Heart left ventricle (tissue), 16 donors: ENCODE data around the gene EMC8. TPM values are rescaled to one million over a fixed set of nuclear protein-coding genes. Genes with fewer than 3 reads are reported as not detected.
"Not testable (repeated sequence)": the region's sequence is repeated elsewhere in the genome, so short reads cannot be mapped to it uniquely, and the experiment has no call there.

Experiments used
- ATAC-seq, 4 donors: fragments of 200-7000 bp; cut with Tn5 transposase; one replicate each; pipeline ENCODE4 v1.9.1; 2020 to 2022; ENCODE audit warnings: moderate library complexity in 4 of 4, mild to moderate bottlenecking in 3 of 4, moderate number of reproducible peaks in 1 of 4
- DNase-seq, 5 donors: peaks; one replicate each; pipeline ENCODE4 v3.0.0-alpha.2; 2020
- H3K27ac ChIP-seq, 12 donors: fragments of 200-600 bp; sonication (generic) in 4 of 12; one replicate each; pipeline versions ENCODE4 v1.5.0 to v1.8.0; 2016 to 2022; ENCODE audit warnings: mild to moderate bottlenecking in 2 of 12
- H3K27me3 ChIP-seq, 9 donors: fragments of 200-600 bp; sonication (generic) in 2 of 9; one replicate each; pipeline versions ENCODE4 v1.5.1 to v1.8.0; 2016 to 2022; ENCODE audit warnings: mild to moderate bottlenecking in 3 of 9
- H3K36me3 ChIP-seq, 9 donors: fragments of 200-600 bp; sonication (generic) in 2 of 9; one replicate each; pipeline versions ENCODE4 v1.5.0 to v1.8.0; 2018 to 2022; ENCODE audit warnings: mild to moderate bottlenecking in 2 of 9
- H3K4me1 ChIP-seq, 12 donors: fragments of 200-600 bp; sonication (generic) in 4 of 12; one replicate each; pipeline versions ENCODE4 v1.5.0 to v1.8.0; 2016 to 2022; ENCODE audit warnings: mild to moderate bottlenecking in 3 of 12
- H3K4me3 ChIP-seq, 12 donors: fragments of 200-600 bp; sonication (generic) in 4 of 12; one replicate each; pipeline versions ENCODE4 v1.5.0 to v1.8.0; 2017 to 2022; ENCODE audit warnings: mild to moderate bottlenecking in 9 of 12, moderate library complexity in 4 of 12
- H3K9me3 ChIP-seq, 12 donors: fragments of 200-600 bp; sonication (generic) in 4 of 12; one replicate each; pipeline versions ENCODE4 v1.5.0 to v1.8.0; 2016 to 2022; ENCODE audit warnings: mild to moderate bottlenecking in 1 of 12
- POLR2A ChIP-seq, 2 donors: fragments of 450-650 bp; IDR thresholded peaks; one replicate each; pipeline ENCODE4 v1.6.1; 2017; ENCODE audit warnings: antibody characterized with exemption in 2 of 2, mild to moderate bottlenecking in 2 of 2, moderate library complexity in 2 of 2
- WGBS, 4 donors: extraction: QIAGEN DNeasy Blood & Tissue Kit in 2 of 4; methylation state at CpG; one replicate each; pipeline versions ENCODE4 v1.1.5 to v1.1.7; 2013 to 2018; 5-methylcytosine and 5-hydroxymethylcytosine counted together
- intact Hi-C, 10 donors: fragments of 100-400 bp; cut with DNase I; formaldehyde crosslinking; loops; one replicate each; pipeline versions ENCODE4 v1.11.1 to v1.14.2; 2022
- polyA plus RNA-seq, 2 donors: library from polyadenylated mRNA; stranded (reverse); fragments of 200-250 nt; gene quantifications; one replicate each; pipeline ENCODE4 v1.2.3, GENCODE V29; 2013
- total RNA-seq, 9 donors: library from RNA; depleted of rRNA in 2 of 9; stranded (reverse); fragments of >200 nt in 2 of 9; fragmentation: NEBNext Ultra II Directional in 3 of 9; extraction: Animal tissue kit (Norgen Biotek cat#: 25700) in 3 of 9; gene quantifications; one replicate each; pipeline versions ENCODE4 v1.1.0 to v1.2.4, GENCODE V29; 2016 to 2023
- TF ChIP-seq, protein P1 (sequence below), 12 donors: fragments of 200-600 bp; sonication (generic) in 4 of 12; IDR thresholded peaks; one replicate each; pipeline versions ENCODE4 v1.5.0 to v1.8.0; 2018 to 2022; ENCODE audit warnings: antibody characterized with exemption in 12 of 12, mild to moderate bottlenecking in 5 of 12
- donor health status: ischemic (EF 13 %, LVEDD 7.1; RV severe dilation, severe dysfunction).
- donor health status: healthy with polysubstance abuse.
- donor health status: DM: no; HTN: yes; CAD: no.
- donor health status: DM: no; HTN: no; CAD: no.
- donor health status: ischemic (EF 25% LVEDD 6.9; RV normal size, moderate dysfunction).
- donor health status: ischemic (EF 25% LVEDD 5.7; RV mildly dilated, moderate dysfunction).
- donor health status: healthy.
- donor health status: DM: yes; HTN: yes; CAD: no.
- donor health status: ischemic (EF 35%, LVEDD 5.7; RV mildly dilated, moderate dysfunction).
- donor health status: nonischemic (EF 11% LVEDD 7.7; RV severe dilation, severe dysfunction).
- donor health status: DM: yes; HTN: yes; CAD: no.
- donor health status: PGD.
- donor health status: ischemic (EF 29% LVEDD 5.4; RV normal size, mild dysfunction).
- donor health status: nonischemic (EF 23%, LVEDD 6.1; RV moderate dilation, normal function).

Gene EMC8
- total and polyA plus RNA-seq, 11 donors: 9.2 to 39.1 (median 24.4) TPM

DNA sequence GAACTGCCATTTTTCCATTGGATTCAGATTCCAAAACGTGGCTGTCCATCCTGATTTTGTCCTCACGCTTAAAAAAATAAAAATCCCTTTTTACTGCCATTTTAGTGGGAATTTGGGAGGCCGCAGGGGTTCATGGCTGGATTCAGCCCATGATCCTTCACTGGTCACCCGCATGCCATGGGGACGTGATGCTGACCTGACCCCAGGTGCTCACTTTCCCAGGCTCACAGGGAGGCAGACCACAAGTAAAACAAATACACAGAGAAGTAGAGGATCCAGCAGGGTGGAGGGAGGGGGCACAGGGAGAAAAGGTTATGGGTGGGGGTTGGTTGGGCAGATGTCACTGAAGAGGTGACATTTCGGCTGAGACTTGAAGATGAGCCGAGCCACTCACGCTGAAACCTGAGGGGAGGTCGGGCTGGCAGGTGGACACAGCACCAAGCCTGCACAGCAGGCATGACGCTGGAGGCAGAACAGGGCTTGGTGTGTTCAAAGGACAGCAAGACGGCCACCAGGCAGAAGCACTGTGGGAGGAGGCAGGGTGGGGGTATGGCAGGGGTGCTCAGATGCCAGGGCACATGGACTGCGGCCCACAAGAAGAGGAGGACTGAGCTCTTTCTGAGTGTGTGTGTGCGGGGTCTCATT is 10.9 kb upstream of the EMC8 start:
- TF ChIP-seq, protein P1, sequence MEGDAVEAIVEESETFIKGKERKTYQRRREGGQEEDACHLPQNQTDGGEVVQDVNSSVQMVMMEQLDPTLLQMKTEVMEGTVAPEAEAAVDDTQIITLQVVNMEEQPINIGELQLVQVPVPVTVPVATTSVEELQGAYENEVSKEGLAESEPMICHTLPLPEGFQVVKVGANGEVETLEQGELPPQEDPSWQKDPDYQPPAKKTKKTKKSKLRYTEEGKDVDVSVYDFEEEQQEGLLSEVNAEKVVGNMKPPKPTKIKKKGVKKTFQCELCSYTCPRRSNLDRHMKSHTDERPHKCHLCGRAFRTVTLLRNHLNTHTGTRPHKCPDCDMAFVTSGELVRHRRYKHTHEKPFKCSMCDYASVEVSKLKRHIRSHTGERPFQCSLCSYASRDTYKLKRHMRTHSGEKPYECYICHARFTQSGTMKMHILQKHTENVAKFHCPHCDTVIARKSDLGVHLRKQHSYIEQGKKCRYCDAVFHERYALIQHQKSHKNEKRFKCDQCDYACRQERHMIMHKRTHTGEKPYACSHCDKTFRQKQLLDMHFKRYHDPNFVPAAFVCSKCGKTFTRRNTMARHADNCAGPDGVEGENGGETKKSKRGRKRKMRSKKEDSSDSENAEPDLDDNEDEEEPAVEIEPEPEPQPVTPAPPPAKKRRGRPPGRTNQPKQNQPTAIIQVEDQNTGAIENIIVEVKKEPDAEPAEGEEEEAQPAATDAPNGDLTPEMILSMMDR (IDR thresholded peaks at IDR 0.05): no peak
- no peak for TF ChIP-seq POLR2A (IDR thresholded peaks at IDR 0.05)
- WGBS, 4 donors: 84 to 88% (median 86%) methylated on average over 12 to 13 of the region's 13 CpGs
- H3K27me3 ChIP-seq: peaks cover 0 to 29% (median 4%) of the 10 kb centered on the region in 9 donors
- H3K9me3 ChIP-seq: no peaks in the 10 kb centered on the region
- H3K4me1 ChIP-seq: peaks cover 0 to 4% (median 0%) of the 10 kb centered on the region in 12 donors
- intact Hi-C loops: loop anchor here in 1 of 10 donors (10.0 kb wide), 1 partner anchor 705 kb away; the partner anchor contains the start of gene FOXF1
- peaks cover 0 to 22% (median 21%) of the 10 kb centered on the region in 9 donors for H3K36me3 ChIP-seq
- DNase-seq (no peak), ATAC-seq (peak in 2 of 4 donors; percentile 9 to 30)
- no peak overlapping the region for H3K27ac ChIP-seq
- no peak overlapping the region for H3K4me3 ChIP-seq

DNA sequence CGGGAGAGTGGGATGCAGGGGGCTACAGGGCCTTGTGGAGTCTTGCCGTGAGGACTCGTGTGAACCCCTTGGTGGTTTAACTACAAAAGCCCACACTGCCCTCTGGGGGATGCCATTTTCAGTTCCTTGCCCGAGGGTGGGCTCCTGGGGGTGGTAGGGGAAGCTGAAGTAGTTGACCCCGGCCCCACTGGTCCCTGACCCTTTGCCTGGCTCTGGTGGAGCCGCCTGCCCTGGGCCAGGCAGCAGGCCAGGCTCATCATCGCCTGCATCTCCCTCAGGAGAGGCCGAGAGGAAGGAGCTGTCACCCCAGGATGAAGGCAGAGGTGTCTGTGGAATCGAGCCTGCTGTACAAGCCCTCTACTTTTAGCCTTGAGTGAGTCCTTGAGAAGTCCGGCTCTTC is 10.3 kb upstream of the EMC8 start:
- Histone ChIP-seq H3K4me3 (no peak overlapping the region), H3K27ac (no peak overlapping the region), H3K27me3 (peaks cover 0 to 27% (median 4%) of the 10 kb centered on the region in 9 donors), H3K4me1 (peaks cover 0 to 4% (median 0%) of the 10 kb centered on the region in 12 donors), H3K36me3 (peaks cover 2 to 28% (median 27%) of the 10 kb centered on the region in 9 donors), H3K9me3 (no peaks in the 10 kb centered on the region)
- ATAC-seq: no peak
- DNase-seq: no peak
- intact Hi-C loops: loop anchor here in 1 of 10 donors (10.0 kb wide), 1 partner anchor 705 kb away; the partner anchor contains the start of gene FOXF1
- TF ChIP-seq, protein P1 (IDR thresholded peaks at IDR 0.05): no peak
- no peak for TF ChIP-seq POLR2A (IDR thresholded peaks at IDR 0.05)
- 61 to 79% (median 69%) methylated on average over 8 to 10 of the region's 10 CpGs for WGBS, 4 donors

DNA sequence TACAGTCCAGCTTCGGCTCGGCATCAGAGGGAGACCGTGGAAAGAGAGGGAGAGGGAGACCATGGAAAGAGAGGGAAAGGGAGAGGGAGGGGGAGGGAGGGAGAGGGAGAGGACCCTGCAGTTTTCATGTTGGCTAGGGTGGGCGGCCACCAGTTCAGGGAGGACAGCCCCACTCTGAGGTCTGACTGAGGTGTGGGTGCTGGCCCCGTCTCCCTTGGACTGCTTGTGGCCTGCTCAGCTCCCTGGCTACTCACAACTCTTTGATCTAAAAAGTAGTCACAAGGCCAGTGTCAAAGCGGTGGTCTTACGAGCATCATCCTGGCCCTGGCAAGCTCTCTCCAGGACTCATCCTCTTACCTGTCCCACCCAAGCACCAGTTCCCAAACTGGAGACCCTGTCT is 9.6 kb upstream of the EMC8 start:
- Histone ChIP-seq H3K9me3 (no peaks in the 10 kb centered on the region), H3K27ac (no peak overlapping the region), H3K4me3 (no peak overlapping the region), H3K36me3 (peaks cover 2 to 35% (median 34%) of the 10 kb centered on the region in 9 donors), H3K27me3 (peaks cover 0 to 20% (median 4%) of the 10 kb centered on the region in 9 donors), H3K4me1 (peaks cover 0 to 4% (median 0%) of the 10 kb centered on the region in 12 donors)
- intact Hi-C loops: no loop called here
- no peak for DNase-seq
- 94 to 98% (median 95%) methylated on average over 5 to 7 of the region's 7 CpGs for WGBS, 4 donors
- TF ChIP-seq POLR2A (IDR thresholded peaks at IDR 0.05): no peak
- TF ChIP-seq, protein P1 (IDR thresholded peaks at IDR 0.05): no peak
- no peak for ATAC-seq

DNA sequence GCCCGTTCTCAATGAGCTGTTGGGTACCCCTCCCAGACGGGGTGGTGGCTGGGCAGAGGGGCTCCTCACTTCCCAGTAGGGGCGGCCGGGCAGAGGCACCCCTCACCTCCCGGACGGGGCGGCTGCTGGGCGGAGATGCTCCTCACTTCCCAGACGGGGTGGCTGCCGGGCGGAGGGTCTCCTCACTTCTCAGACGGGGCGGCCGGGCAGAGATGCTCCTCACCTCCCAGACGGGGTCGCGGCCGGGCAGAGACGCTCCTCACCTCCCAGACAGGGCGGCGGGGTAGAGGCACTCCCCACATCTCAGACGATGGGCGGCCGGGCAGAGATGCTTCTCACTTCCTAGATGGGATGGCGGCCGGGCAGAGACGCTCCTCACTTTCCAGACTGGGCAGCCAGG is 8.8 kb upstream of the EMC8 start:
- ATAC-seq, H3K27ac ChIP-seq, DNase-seq, intact Hi-C loops, H3K4me3 ChIP-seq, H3K9me3 ChIP-seq: not testable (repeated sequence)
- Histone ChIP-seq H3K27me3 (peaks cover 0 to 13% (median under 1%) of the 10 kb centered on the region in 9 donors), H3K4me1 (peaks cover 0 to 11% (median 0%) of the 10 kb centered on the region in 12 donors), H3K36me3 (peaks cover 2 to 43% (median 42%) of the 10 kb centered on the region in 9 donors)
- WGBS, 4 donors: 86 to 100% (median 95%) methylated on average over 7 to 27 of the region's 27 CpGs

DNA sequence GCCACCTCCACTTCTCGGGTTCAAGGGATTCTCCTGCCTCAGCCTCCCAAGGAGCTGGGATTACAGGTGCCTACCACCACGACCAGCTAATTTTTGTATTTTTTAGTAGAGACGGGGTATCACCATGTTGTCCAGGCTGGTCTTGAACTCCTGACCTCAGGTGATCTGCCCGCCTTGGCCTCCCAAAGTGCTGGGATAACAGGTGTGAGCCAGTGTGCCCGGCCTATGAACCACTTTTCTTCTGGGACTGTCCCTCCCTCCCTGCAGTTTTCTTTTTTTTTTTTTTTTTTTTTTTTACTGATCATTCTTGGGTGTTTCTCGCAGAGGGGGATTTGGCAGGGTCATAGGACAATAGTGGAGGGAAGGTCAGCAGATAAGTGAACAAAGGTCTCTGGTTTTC is 8.0 kb upstream of the EMC8 start:
- H3K27ac ChIP-seq, ATAC-seq, H3K9me3 ChIP-seq, DNase-seq, H3K4me3 ChIP-seq, intact Hi-C loops, H3K27me3 ChIP-seq: not testable (repeated sequence)
- Histone ChIP-seq H3K36me3 (peaks cover 2 to 51% (median 50%) of the 10 kb centered on the region in 9 donors), H3K4me1 (peaks cover 0 to 15% (median 0%) of the 10 kb centered on the region in 12 donors)
- 78 to 92% (median 92%) methylated on average over 5 to 6 of the region's 6 CpGs for WGBS, 4 donors
